HEK293T (cell line): ENCODE measurements around the gene CHRNB1.
A peak's percentile ranks its signal among the peaks of the same experiment; 100 is the strongest.

ENCODE experiments used
- CTCF ChIA-PET: fragments of 350-600 bp; formaldehyde crosslinking; extraction: SDS; loops from one replicate; lab custom pipeline; 2021; ENCODE audit warnings: antibody characterized with exemption, inconsistent platforms; lab: Yijun Ruan, JAX
- POLR2A ChIA-PET: fragments of 350-600 bp; formaldehyde crosslinking; extraction: SDS; loops from one replicate; lab custom pipeline; 2020; ENCODE audit warnings: antibody characterized with exemption, inconsistent platforms; lab: Yijun Ruan, JAX
- DNase-seq: peaks from one replicate; pipeline ENCODE4 v3.0.0; 2012; ENCODE audit warnings: mixed read lengths; ENCODE audit errors: extremely low spot score
- ARNT ChIP-seq: fragments of 450-650 bp; IDR thresholded peaks from 2 replicates; pipeline ENCODE4 v1.6.1; 2017; ENCODE audit warnings: mild to moderate bottlenecking
- BHLHE40 ChIP-seq: fragments of 450-650 bp; IDR thresholded peaks from 2 replicates; pipeline ENCODE4 v1.6.1; 2016; ENCODE audit warnings: mild to moderate bottlenecking, moderate library complexity, borderline replicate concordance
- CTBP1 ChIP-seq: fragments of 450-650 bp; IDR thresholded peaks from 2 replicates; pipeline ENCODE4 v1.6.1; 2016; ENCODE audit warnings: borderline replicate concordance
- ELF4 ChIP-seq: fragments of 450-650 bp; IDR thresholded peaks from 2 replicates; pipeline ENCODE4 v1.6.1; 2017; ENCODE audit warnings: antibody characterized with exemption
- FOXA1 ChIP-seq: fragments of 450-650 bp; IDR thresholded peaks from 2 replicates; pipeline ENCODE4 v1.6.1; 2016; ENCODE audit warnings: mild to moderate bottlenecking
- FOXK2 ChIP-seq: fragments of 450-650 bp; IDR thresholded peaks from 2 replicates; pipeline ENCODE4 v1.6.1; 2016; ENCODE audit warnings: mild to moderate bottlenecking
- FOXM1 ChIP-seq: fragments of 450-650 bp; IDR thresholded peaks from 2 replicates; pipeline ENCODE4 v1.6.1; 2017; ENCODE audit warnings: mild to moderate bottlenecking, borderline replicate concordance
- HDGF ChIP-seq: fragments of 450-650 bp; IDR thresholded peaks from 2 replicates; pipeline ENCODE4 v1.6.1; 2017; ENCODE audit warnings: antibody characterized with exemption, borderline replicate concordance
- L3MBTL2 ChIP-seq: fragments of 450-650 bp; conservative IDR thresholded peaks from 2 replicates; pipeline ENCODE4 v1.6.1; 2016; ENCODE audit warnings: mild to moderate bottlenecking
- LEF1 ChIP-seq: fragments of 450-650 bp; IDR thresholded peaks from 2 replicates; pipeline ENCODE4 v1.6.1; 2017; ENCODE audit warnings: mild to moderate bottlenecking, borderline replicate concordance
- NFRKB ChIP-seq: fragments of 450-650 bp; IDR thresholded peaks from 2 replicates; pipeline ENCODE4 v1.6.1; 2016; ENCODE audit warnings: mild to moderate bottlenecking, moderate library complexity
- PKNOX1 ChIP-seq: fragments of 450-650 bp; IDR thresholded peaks from 2 replicates; pipeline ENCODE4 v1.6.1; 2016
- SP1 ChIP-seq: fragments of 450-650 bp; IDR thresholded peaks from 2 replicates; pipeline ENCODE4 v1.6.1; 2017
- SUZ12 ChIP-seq: fragments of 450-650 bp; IDR thresholded peaks from 2 replicates; pipeline ENCODE4 v1.6.1; 2016; ENCODE audit warnings: mild to moderate bottlenecking
- TARDBP ChIP-seq: fragments of 450-650 bp; IDR thresholded peaks from 2 replicates; pipeline ENCODE4 v1.6.1; 2016
- ZNF384 ChIP-seq: fragments of 450-650 bp; IDR thresholded peaks from 2 replicates; pipeline ENCODE4 v1.6.1; 2016

Gene CHRNB1

DNA sequence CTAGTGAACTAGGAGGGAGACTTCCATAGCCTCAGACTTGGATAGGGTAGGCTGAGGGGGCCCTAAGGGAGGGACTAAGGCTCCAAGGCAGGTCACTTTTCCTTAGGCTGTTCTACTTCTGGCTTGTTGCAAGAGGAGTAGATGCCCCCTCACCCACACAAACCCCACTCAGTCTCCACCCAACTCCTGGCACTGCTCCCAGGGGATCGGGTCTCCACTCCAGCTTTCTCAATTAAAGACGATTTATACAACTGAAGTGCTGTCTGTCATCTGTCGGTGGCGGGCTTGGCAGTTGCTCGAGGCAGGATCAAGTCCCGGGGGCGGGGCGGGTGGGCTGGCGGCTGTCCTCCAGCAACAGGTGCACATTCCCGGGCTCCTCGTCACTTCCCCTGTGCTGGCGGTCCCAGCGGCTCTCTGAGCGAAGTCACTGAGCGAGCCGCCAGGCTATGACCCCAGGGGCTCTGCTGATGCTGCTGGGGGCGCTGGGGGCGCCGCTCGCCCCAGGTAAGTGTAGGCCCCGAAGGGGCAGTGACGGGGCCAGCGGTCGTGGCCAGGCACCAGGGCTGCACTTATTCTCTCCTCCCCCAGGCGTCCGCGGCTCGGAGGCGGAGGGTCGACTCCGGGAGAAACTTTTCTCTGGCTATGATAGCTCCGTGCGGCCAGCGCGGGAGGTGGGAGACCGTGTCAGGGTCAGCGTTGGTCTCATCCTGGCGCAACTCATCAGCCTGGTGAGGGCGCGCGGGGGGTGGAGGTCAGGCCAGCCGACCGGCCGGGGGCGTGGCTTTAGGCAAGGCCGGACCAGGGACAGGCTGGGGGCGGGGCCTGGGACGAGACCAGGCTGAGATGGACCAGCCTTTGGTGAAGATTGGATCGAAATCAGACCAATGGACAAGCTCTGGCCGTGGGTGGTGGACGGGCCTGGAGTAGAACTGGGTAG is at the start of gene CHRNB1:
TSS of gene CHRNB1 (plus strand) at position 380 of the 937 bp plus-strand sequence. CDS start at position 447, 67 bp downstream.
- ChIA-PET CTCF (interaction anchor here (1.0 to 1.5 kb wide), 3 partner anchors 10 to 115 kb away, joined by 3 to 6 read pairs (median 4); partner anchors contain the start of genes TMEM102 and TMEM95), POLR2A (interaction anchor here (0.9 to 4.1 kb wide), 13 partner anchors 9 to 116 kb away, joined by 3 to 18 read pairs (median 5); partner anchors contain the start of genes POLR2A, SPEM2, TMEM102 and TMEM256)
- DNase-seq = peak; percentile 40
- TF ChIP-seq SUZ12 (no peak), LEF1 (no peak), NFRKB (no peak), HDGF (no peak), PKNOX1 (peak; percentile 47; the same call in 1 of the 2 replicates), TARDBP (no peak)

- CTCF ChIA-PET = no interaction called here
Observed at GRCh38 chr17:7396147-7396546, 48.7 kb upstream of the CHRNB1 start.

GRCh38 chr17:7398612-7399011 is 46.2 kb upstream of the CHRNB1 start:
- CTCF ChIA-PET = no interaction called here
- no peak for DNase-seq
- TF ChIP-seq CTBP1 (no peak), SP1 (no peak), ZNF384 (peak; percentile 57; the same call in 1 of the 2 replicates)
- POLR2A ChIA-PET = interaction anchor here (1.2 to 1.6 kb wide), 5 partner anchors 10 to 148 kb away, joined by 3 to 4 read pairs (median 3); no protein-coding TSS in a partner anchor

More at GRCh38 chr17:7396147-7396546, 48.7 kb upstream of the CHRNB1 start:
- POLR2A ChIA-PET = interaction anchor here (0.9 kb wide), 1 partner anchor 8 kb away, joined by 4 read pairs; the partner anchor contains the start of gene TMEM256
- TF ChIP-seq ZNF384 (no peak), HDGF (no peak), CTBP1 (no peak), L3MBTL2 (no peak), SP1 (no peak), NFRKB (no peak), FOXK2 (no peak), ELF4 (no peak), LEF1 (no peak), SUZ12 (no peak)
- DNase-seq = no peak

GRCh38 chr17:7403043-7403726 is 41.7 kb upstream of the CHRNB1 start:
- DNase-seq = no peak
- ChIA-PET CTCF (interaction anchor here (0.6 kb wide), 1 partner anchor 856 kb away, joined by 4 read pairs; no protein-coding TSS in a partner anchor), POLR2A (interaction anchor here (1.0 to 2.1 kb wide), 7 partner anchors 15 to 136 kb away, joined by 3 to 25 read pairs (median 5); partner anchors contain the start of gene CHRNB1)
- TF ChIP-seq ARNT (no peak), SP1 (no peak), FOXK2 (no peak), PKNOX1 (no peak), ZNF384 (no peak), TARDBP (no peak), L3MBTL2 (no peak), FOXM1 (no peak), NFRKB (no peak), HDGF (no peak), LEF1 (no peak), SUZ12 (no peak), CTBP1 (no peak), ELF4 (no peak), FOXA1 (no peak), BHLHE40 (no peak)

DNA sequence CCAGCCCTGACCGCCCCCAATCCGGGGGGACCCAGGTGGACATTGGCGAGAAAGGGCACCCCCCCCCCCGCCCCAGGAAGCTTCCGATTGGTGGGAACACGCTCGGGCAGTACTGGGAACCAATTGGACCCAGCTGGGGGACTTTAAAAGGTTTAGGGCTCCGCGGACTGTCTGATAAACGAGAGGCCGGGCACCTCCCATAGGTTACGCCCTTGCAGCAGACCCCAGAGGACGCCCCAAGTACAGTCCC is 41.2 kb upstream of the CHRNB1 start:
- TF ChIP-seq FOXM1 (no peak), FOXK2 (no peak), ARNT (no peak), HDGF (no peak), ELF4 (no peak), FOXA1 (no peak), TARDBP (no peak), ZNF384 (no peak), NFRKB (no peak), PKNOX1 (no peak), LEF1 (no peak)
- POLR2A ChIA-PET = interaction anchor here (0.6 to 2.1 kb wide), 26 partner anchors 8 to 284 kb away, joined by 3 to 25 read pairs (median 4); partner anchors contain the start of genes CHRNB1, PLSCR3, TMEM102 and TP53
- CTCF ChIA-PET = interaction anchor here (0.6 kb wide), 3 partner anchors 43 to 855 kb away, joined by 3 to 4 read pairs (median 3); no protein-coding TSS in a partner anchor
- peak; percentile 30 for DNase-seq
